Measurements from ENCODE around the gene MUTYH. TPM values are rescaled to one million over a fixed set of nuclear protein-coding genes. Genes with fewer than 3 reads are reported as not detected.

MUTYH gene
- polyA plus RNA-seq, 2 of the 4 experiments (the other 2 are of a cell fraction): 9.0 to 12.4 TPM

DNA sequence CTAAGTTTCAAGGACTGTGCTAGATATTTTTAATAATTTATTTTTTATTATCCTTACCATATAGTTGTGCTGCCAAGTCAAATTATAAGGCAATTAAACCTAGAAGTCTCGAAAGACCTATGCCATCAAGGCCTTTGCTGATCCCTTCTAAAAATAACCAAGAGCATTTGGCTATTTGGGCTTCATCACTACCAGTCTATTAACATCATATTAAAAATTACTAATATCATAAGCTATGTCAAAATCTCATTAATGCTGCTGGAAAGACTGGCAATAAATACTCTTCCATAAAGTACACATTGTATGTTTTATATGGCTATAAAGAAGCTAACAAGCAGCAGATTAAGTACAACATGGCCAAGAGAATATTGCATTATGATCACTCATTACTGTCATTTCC, 43.0 kb upstream of the MUTYH start:
- H3K27ac ChIP-seq: no peak overlapping the region
- H3K4me3 ChIP-seq: no peak overlapping the region
- CTCF ChIA-PET: no interaction called here
- no peaks in the 10 kb centered on the region for H3K4me1 ChIP-seq
- no peak for FAIRE-seq
- no peak for ATAC-seq
- TF ChIP-seq RAD21 (conservative IDR thresholded peaks at IDR 0.05 in 1 of 2, IDR thresholded peaks at IDR 0.05 in 1 of 2) (no peak), POLR2AphosphoS2 (conservative IDR thresholded peaks at IDR 0.05; ENCODE audit: low read length) (no peak), FOSL2 (IDR thresholded peaks at IDR 0.05) (no peak), FOSL2 (CRISPR knock-in tag; IDR thresholded peaks at IDR 0.05) (no peak), GATA3 (IDR thresholded peaks at IDR 0.05; ENCODE audit: borderline replicate concordance) (no peak), TP53 (CRISPR knock-in tag; IDR thresholded peaks at IDR 0.05) (no peak), CHD4 (IDR thresholded peaks at IDR 0.05; ENCODE audit: borderline replicate concordance) (no peak), RARB (CRISPR knock-in tag; IDR thresholded peaks at IDR 0.05) (no peak), MYC (IDR thresholded peaks at IDR 0.05; ENCODE audit: borderline replicate concordance, low read length) (no peak), NPAS2 (CRISPR knock-in tag; IDR thresholded peaks at IDR 0.05; ENCODE audit: borderline replicate concordance) (no peak), KDM5A (IDR thresholded peaks at IDR 0.05) (no peak), JUNB (IDR thresholded peaks at IDR 0.05) (no peak), HOXB5 (CRISPR knock-in tag; IDR thresholded peaks at IDR 0.05) (no peak), HDAC2 (IDR thresholded peaks at IDR 0.05) (no peak), KDM1A (IDR thresholded peaks at IDR 0.05; ENCODE audit: low read depth) (no peak)
- TF ChIP-seq, protein P1, sequence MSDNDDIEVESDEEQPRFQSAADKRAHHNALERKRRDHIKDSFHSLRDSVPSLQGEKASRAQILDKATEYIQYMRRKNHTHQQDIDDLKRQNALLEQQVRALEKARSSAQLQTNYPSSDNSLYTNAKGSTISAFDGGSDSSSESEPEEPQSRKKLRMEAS (IDR thresholded peaks at IDR 0.05): no peak
- TF ChIP-seq, protein P2, sequence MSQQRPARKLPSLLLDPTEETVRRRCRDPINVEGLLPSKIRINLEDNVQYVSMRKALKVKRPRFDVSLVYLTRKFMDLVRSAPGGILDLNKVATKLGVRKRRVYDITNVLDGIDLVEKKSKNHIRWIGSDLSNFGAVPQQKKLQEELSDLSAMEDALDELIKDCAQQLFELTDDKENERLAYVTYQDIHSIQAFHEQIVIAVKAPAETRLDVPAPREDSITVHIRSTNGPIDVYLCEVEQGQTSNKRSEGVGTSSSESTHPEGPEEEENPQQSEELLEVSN (IDR thresholded peaks at IDR 0.05; ENCODE audit: borderline replicate concordance, low read depth): no peak
- TF ChIP-seq, protein P3, sequence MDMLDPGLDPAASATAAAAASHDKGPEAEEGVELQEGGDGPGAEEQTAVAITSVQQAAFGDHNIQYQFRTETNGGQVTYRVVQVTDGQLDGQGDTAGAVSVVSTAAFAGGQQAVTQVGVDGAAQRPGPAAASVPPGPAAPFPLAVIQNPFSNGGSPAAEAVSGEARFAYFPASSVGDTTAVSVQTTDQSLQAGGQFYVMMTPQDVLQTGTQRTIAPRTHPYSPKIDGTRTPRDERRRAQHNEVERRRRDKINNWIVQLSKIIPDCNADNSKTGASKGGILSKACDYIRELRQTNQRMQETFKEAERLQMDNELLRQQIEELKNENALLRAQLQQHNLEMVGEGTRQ (IDR thresholded peaks at IDR 0.05): no peak
- TF ChIP-seq, protein P4, sequence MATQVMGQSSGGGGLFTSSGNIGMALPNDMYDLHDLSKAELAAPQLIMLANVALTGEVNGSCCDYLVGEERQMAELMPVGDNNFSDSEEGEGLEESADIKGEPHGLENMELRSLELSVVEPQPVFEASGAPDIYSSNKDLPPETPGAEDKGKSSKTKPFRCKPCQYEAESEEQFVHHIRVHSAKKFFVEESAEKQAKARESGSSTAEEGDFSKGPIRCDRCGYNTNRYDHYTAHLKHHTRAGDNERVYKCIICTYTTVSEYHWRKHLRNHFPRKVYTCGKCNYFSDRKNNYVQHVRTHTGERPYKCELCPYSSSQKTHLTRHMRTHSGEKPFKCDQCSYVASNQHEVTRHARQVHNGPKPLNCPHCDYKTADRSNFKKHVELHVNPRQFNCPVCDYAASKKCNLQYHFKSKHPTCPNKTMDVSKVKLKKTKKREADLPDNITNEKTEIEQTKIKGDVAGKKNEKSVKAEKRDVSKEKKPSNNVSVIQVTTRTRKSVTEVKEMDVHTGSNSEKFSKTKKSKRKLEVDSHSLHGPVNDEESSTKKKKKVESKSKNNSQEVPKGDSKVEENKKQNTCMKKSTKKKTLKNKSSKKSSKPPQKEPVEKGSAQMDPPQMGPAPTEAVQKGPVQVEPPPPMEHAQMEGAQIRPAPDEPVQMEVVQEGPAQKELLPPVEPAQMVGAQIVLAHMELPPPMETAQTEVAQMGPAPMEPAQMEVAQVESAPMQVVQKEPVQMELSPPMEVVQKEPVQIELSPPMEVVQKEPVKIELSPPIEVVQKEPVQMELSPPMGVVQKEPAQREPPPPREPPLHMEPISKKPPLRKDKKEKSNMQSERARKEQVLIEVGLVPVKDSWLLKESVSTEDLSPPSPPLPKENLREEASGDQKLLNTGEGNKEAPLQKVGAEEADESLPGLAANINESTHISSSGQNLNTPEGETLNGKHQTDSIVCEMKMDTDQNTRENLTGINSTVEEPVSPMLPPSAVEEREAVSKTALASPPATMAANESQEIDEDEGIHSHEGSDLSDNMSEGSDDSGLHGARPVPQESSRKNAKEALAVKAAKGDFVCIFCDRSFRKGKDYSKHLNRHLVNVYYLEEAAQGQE (IDR thresholded peaks at IDR 0.05): no peak
- TF ChIP-seq, protein P5, sequence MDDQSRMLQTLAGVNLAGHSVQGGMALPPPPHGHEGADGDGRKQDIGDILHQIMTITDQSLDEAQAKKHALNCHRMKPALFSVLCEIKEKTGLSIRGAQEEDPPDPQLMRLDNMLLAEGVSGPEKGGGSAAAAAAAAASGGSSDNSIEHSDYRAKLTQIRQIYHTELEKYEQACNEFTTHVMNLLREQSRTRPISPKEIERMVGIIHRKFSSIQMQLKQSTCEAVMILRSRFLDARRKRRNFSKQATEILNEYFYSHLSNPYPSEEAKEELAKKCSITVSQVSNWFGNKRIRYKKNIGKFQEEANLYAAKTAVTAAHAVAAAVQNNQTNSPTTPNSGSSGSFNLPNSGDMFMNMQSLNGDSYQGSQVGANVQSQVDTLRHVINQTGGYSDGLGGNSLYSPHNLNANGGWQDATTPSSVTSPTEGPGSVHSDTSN (IDR thresholded peaks at IDR 0.05): no peak
- no peaks in the 10 kb centered on the region for H3K9me3 ChIP-seq
- POLR2A ChIA-PET: no interaction called here
- whole genome bisulfite sequencing (ENCODE audit: missing lambda C conversion rate): 12% methylated on average over 1 of the region's 1 CpG
- DNase-seq (ENCODE audit: low read depth in 1 of 2, low spot score in 1 of 2): no peak
- H3K4me2 ChIP-seq: no peak overlapping the region

DNA sequence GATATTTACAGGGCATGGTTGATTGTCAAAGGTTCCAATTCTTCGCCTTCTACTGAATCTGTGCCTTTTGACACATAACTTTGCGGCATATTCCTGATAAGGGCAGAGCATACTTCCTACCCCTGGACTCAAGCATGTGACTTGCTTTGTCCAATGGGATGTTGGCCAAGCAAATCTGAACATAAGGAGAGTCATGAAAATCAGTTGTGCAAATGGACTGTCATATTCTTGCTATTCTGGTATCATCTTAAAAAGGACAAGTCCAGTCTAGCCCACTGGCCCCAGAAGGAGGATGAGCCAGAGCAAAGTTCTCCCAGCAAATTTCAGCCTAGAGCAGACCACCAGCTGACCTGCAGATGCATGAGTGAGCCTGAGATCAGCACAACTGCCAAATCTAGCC, 41.0 kb upstream of the MUTYH start:
- Histone ChIP-seq H3K9me3 (no peaks in the 10 kb centered on the region), H3K4me3 (no peak overlapping the region), H3K27ac (no peak overlapping the region), H3K4me2 (no peak overlapping the region), H3K4me1 (no peaks in the 10 kb centered on the region)
- no peak for TF ChIP-seq HOXB13 (CRISPR knock-in tag; IDR thresholded peaks at IDR 0.05; ENCODE audit: low read depth)
- no peak for TF ChIP-seq CBX2 (IDR thresholded peaks at IDR 0.05; ENCODE audit: borderline replicate concordance, low read depth)
- TF ChIP-seq POLR2A (IDR thresholded peaks at IDR 0.05; ENCODE audit: low read length): no peak
- TF ChIP-seq EHMT2 (IDR thresholded peaks at IDR 0.05; ENCODE audit: low read depth): no peak
- no peak for TF ChIP-seq FOSB (CRISPR knock-in tag; IDR thresholded peaks at IDR 0.05)
- TF ChIP-seq, protein P6, sequence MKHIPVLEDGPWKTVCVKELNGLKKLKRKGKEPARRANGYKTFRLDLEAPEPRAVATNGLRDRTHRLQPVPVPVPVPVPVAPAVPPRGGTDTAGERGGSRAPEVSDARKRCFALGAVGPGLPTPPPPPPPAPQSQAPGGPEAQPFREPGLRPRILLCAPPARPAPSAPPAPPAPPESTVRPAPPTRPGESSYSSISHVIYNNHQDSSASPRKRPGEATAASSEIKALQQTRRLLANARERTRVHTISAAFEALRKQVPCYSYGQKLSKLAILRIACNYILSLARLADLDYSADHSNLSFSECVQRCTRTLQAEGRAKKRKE (CRISPR knock-in tag; IDR thresholded peaks at IDR 0.05; ENCODE audit: low read depth): no peak
- TF ChIP-seq, protein P2 (IDR thresholded peaks at IDR 0.05; ENCODE audit: borderline replicate concordance, low read depth): no peak
- TF ChIP-seq, protein P7, sequence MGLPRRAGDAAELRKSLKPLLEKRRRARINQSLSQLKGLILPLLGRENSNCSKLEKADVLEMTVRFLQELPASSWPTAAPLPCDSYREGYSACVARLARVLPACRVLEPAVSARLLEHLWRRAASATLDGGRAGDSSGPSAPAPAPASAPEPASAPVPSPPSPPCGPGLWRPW (IDR thresholded peaks at IDR 0.05): no peak
- no peak for TF ChIP-seq ZSCAN20 (CRISPR knock-in tag; IDR thresholded peaks at IDR 0.05)
- no peak for TF ChIP-seq RARB (CRISPR knock-in tag; IDR thresholded peaks at IDR 0.05)
- no peak for TF ChIP-seq JUN (IDR thresholded peaks at IDR 0.05)
- CTCF ChIA-PET: no interaction called here
- WGBS (ENCODE audit: missing lambda C conversion rate): 84% methylated on average over 2 of the region's 2 CpGs
- POLR2A ChIA-PET: no interaction called here
- ATAC-seq: no peak
- no peak for DNase-seq (ENCODE audit: low read depth in 1 of 2, low spot score in 1 of 2)
- FAIRE-seq: no peak

All from A549 (cell line).